ENCODE data around the gene AREL1. TPM values are rescaled to one million over a fixed set of nuclear protein-coding genes. Genes with fewer than 3 reads are reported as not detected.
"Not testable (repeated sequence)": the region's sequence is repeated elsewhere in the genome, so short reads cannot be mapped to it uniquely, and the experiment has no call there.

AREL1 gene, protein sequence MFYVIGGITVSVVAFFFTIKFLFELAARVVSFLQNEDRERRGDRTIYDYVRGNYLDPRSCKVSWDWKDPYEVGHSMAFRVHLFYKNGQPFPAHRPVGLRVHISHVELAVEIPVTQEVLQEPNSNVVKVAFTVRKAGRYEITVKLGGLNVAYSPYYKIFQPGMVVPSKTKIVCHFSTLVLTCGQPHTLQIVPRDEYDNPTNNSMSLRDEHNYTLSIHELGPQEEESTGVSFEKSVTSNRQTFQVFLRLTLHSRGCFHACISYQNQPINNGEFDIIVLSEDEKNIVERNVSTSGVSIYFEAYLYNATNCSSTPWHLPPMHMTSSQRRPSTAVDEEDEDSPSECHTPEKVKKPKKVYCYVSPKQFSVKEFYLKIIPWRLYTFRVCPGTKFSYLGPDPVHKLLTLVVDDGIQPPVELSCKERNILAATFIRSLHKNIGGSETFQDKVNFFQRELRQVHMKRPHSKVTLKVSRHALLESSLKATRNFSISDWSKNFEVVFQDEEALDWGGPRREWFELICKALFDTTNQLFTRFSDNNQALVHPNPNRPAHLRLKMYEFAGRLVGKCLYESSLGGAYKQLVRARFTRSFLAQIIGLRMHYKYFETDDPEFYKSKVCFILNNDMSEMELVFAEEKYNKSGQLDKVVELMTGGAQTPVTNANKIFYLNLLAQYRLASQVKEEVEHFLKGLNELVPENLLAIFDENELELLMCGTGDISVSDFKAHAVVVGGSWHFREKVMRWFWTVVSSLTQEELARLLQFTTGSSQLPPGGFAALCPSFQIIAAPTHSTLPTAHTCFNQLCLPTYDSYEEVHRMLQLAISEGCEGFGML
- 20.3 and 25.8 TPM in 2 replicates for total RNA-seq (2014; rRNA removed; shearing (Covaris generic))

DNA sequence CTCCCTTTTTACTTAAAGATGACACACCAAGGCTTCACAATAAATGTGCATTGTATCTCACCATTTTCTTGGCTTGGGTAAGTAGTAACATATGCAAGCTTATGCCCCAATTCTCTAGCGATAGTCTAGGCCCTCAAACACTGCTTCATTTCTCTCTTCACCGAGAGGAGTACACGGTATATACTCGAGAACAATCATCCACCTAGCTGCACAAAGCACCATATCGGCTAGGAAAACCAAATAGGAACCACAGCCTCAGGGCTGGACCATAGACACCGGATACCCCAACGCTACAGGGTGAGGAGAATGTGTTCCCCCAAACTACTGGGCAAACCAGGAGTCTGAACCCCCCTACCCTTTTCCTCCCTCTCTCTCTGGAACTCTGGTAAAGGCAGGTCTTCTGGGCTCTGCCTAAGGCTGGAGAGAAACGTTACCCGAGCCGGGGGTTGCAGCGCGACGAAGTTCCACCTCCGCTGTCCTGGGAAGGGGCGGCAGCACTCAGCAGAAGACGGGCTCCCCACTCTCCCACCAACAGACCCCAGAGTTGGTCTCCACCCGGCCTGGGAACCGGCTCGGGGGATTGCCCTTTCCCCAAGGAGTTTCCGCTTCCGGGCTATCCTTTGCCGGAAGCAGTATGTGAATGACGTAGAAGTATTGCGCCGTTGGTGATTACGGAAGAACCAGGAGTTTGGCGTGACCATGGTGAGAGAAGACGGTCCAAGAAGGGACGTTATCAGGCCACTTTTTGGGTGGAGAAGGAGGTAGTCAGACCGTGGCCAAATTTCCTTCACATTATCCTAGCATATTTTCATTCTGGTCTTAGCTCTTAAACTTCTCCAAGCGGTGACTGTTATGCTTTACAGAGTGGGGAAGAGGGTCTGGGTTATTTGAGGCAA is at the start of gene AREL1, which contains the start of gene FCF1:
TSS of gene AREL1 (minus strand) at position 582 of the 896 bp plus-strand sequence. CDS start 27,465 bp downstream, outside the sequence.
TSS of gene FCF1 (plus strand) at position 646 of the 896 bp plus-strand sequence. CDS start at position 700, 54 bp downstream.
- peak; percentile 90 for DNase-seq (ENCODE audit: low read depth)

GRCh38 chr14:74758505-74758904 is 45.6 kb upstream of the AREL1 start:
- not testable (repeated sequence) for DNase-seq (ENCODE audit: low read depth)

GRCh38 chr14:74756326-74756725 is 43.4 kb upstream of the AREL1 start:
- no peak for DNase-seq (ENCODE audit: low read depth)

- peak; percentile 48 for DNase-seq (ENCODE audit: low read depth)
These were observed 42.0 kb upstream of the AREL1 start for GRCh38 chr14:74754899-74755298.

DNA sequence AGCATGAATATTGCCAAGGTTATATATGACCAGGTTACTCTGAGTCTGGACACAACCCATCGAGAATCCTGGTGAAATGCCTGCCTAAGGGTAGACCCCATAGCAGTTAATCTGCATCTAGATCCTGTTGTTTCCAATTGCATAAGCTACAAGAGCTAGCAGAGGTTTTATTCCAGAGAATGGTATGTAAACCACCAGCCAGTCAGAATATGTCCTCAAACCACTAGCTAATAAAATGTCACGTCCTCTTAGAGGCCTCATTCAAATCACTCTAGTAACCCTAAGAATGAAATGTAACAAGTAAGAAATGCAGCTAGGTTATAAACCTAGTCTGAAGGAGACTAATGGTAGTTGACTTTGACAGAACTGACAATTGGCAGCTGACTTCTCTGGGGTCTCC is 41.3 kb upstream of the AREL1 start:
- peak; percentile 50 for DNase-seq (ENCODE audit: low read depth)

- no peak for DNase-seq (ENCODE audit: low read depth)
These were observed 34.4 kb upstream of the AREL1 start for GRCh38 chr14:74747237-74747636.

- DNase-seq (ENCODE audit: low read depth), result peak; percentile 34
These were observed 26.6 kb upstream of the AREL1 start for GRCh38 chr14:74739293-74740030.

DNA sequence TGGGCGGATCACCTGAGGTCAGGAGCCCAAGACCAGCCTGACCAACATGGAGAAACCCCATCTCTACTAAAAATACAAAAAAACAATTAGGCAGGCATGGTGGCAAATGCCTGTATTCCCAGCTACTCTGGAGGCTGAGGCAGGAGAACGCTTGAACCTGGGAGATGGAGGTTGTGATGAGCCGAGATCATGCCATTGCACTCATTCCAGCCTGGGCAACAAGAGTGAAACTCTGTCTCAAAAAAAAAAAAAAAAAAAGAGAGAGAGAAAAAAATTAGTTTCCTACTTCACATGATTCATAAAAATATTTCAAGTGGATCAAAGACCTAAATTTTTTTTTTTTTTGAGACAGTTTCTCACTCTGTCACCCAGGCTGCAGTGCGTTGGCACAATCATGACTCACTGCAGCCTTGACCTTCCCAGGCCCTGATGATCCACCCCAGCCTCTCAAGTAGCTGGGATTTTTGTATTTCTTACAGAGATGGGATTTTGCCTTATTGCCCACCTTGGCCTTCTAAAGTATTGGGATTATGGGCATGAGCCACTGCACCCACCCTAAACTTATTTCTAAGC is 25.0 kb upstream of the AREL1 start:
- peak; percentile 69 for DNase-seq (ENCODE audit: low read depth)

- DNase-seq (ENCODE audit: low read depth), result no peak
These were observed 22.2 kb upstream of the AREL1 start for GRCh38 chr14:74735125-74735524.

- DNase-seq (ENCODE audit: low read depth), result no peak
These were observed 20.3 kb upstream of the AREL1 start for GRCh38 chr14:74733221-74733620.

GRCh38 chr14:74732387-74732786 is 19.5 kb upstream of the AREL1 start:
- no peak for DNase-seq (ENCODE audit: low read depth)

- DNase-seq (ENCODE audit: low read depth), result no peak
These were observed 10.3 kb upstream of the AREL1 start for GRCh38 chr14:74723134-74723533.

DNA sequence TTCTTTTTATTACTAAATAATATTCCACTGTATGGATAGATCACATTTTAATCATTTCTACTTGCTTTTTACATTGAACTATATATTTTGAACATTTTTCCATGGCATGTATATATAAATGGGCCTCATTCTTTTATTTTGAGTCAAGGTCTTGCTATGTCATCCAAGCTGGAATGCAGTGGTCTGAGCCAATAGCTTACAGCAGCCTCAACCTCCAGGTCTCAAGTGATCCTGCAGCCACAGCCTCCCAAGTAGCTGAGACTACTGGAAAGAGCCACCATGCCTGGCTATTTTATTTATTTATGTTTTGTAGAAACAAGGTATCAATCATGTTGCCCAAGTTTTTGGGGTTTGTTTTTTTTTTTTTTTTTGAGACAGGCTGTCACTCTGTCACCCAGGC is 7.6 kb upstream of the AREL1 start:
- peak; percentile 21 for DNase-seq (ENCODE audit: low read depth)

DNA sequence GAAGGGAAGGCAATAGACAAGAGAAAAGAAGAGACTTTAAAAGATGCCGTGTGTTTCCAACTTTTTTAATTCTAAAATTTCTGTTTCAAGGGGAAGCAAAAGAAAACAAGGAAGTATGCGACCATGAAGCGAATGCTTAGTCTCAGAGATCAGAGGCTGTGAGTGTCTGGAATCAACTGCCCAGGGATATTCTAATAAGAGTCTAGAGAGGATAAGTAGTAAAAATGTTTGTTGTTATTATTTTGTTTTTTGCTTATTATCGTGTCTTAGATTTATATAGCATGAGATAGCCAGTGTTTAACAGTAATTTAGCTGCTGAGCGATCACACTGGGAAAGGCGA is 485 bp upstream of the AREL1 start:
- DNase-seq (ENCODE audit: low read depth), result no peak

- no peak for DNase-seq (ENCODE audit: low read depth)
These were observed 1.2 kb downstream of the AREL1 start for GRCh38 chr14:74711651-74712050.

GRCh38 chr14:74710480-74710879 is 2.4 kb downstream of the AREL1 start:
- no peak for DNase-seq (ENCODE audit: low read depth)

DNA sequence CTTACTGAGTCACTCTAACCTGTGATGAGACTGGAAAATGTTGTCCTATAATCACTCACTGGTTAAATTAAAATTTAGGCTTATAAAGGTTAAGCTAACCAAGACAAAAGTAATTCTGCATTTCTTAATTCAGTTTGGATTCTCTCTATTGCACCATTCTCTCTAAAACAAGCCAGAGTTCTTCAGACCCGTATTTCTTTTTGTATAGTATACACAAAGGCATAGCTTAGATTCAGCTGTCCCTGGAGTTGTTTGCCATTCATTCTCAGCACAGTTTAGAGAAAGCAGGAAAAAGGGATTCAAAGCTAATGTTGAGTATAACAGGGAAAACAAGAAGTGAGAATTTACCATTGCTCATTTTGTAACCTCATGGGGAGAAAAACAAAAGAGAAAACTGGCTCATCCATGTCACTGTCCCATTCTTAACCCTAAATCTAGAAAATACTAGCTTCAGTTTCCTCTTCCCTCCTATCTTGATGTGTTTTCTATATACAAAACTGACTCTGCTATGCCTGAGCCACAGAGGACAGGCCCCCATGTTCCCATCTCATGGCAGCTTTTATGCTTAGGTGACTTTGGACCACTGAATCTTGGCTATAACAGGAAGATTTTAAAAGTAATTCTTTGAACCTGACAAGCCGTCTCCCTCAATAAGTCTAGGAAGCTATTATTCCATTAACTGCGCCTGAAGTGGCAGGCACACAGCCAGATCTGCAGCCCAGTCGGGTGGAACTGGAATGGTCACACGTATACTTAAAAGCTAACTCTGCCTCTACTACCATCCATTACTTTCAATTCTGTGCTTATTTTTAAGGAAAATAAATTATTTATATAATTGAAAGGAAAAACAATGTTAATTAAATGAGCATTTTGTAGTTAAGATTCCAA is 7.0 kb downstream of the AREL1 start:
- peak; percentile 49 for DNase-seq (ENCODE audit: low read depth)

DNA sequence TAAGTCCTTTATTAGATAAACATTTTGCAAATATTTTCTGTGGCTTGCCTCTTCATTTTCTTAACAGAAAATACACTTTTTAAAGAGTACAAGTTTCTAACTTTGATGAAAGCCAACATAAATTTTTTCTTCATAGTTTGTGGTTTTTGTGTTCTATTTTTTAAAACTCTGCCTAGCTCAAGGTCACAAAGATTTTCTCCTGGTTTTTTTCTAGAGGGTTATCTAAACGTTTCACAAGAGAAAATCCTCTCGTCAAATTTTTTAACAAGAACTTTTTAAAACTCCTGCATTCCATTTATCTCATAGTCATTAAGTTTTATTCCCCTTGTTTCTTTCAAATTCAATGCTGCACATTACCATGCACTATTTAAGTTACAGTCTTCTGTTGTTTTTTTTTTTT is 8.2 kb downstream of the AREL1 start:
- DNase-seq (ENCODE audit: low read depth), result no peak

DNA sequence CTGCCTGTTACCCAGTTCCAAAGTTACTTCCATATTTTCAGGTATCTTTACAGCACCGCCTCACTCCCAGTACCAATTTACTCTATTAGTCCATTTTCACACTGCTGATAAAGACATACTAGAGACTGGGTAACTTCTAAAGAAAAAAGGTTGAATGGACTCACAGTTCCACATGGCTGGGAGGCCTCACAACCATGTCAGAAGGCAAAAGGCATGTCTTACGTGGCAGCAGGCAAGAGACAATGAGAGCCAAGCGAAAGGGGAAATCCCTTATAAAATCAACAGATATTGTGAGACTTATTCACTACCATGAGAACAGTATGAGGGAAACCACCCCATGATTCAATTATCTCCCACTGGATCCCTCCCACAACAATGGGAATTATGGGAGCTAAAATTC is 9.8 kb downstream of the AREL1 start:
- DNase-seq (ENCODE audit: low read depth), result no peak

- peak; percentile 6 for DNase-seq (ENCODE audit: low read depth)
These were observed 10.6 kb downstream of the AREL1 start for GRCh38 chr14:74702293-74702692.
